ENCODE data around the gene CDKL1. TPM values are rescaled to one million over a fixed set of nuclear protein-coding genes. Genes with fewer than 3 reads are reported as not detected.
"Not testable (repeated sequence)": the region's sequence is repeated elsewhere in the genome, so short reads cannot be mapped to it uniquely, and the experiment has no call there.

Gene CDKL1
- total RNA-seq, 1 donor from 2014 or later: 34.3 TPM

- peak; percentile 14 for DNase-seq (ENCODE audit: low spot score)
Measured at GRCh38 chr14:50357753-50358395, 38.8 kb downstream of the CDKL1 start.

GRCh38 chr14:50357124-50357523, 39.6 kb downstream of the CDKL1 start:
- DNase-seq (ENCODE audit: low spot score): peak; percentile 19

GRCh38 chr14:50356283-50356682, 40.4 kb downstream of the CDKL1 start:
- DNase-seq (ENCODE audit: low spot score): not testable (repeated sequence)

- peak; percentile 1 for DNase-seq (ENCODE audit: low spot score)
Measured at GRCh38 chr14:50355692-50356091, 41.0 kb downstream of the CDKL1 start.

GRCh38 chr14:50354527-50354926, 42.2 kb downstream of the CDKL1 start:
- no peak for DNase-seq (ENCODE audit: low spot score)

- no peak for DNase-seq (ENCODE audit: low spot score)
Measured at GRCh38 chr14:50353126-50353525, 43.6 kb downstream of the CDKL1 start.

GRCh38 chr14:50352584-50352983, 44.1 kb downstream of the CDKL1 start:
- DNase-seq (ENCODE audit: low spot score): no peak

- DNase-seq (ENCODE audit: low spot score): no peak
Measured at GRCh38 chr14:50350975-50351374, 45.7 kb downstream of the CDKL1 start.

- no peak for DNase-seq (ENCODE audit: low spot score)
Measured at GRCh38 chr14:50348933-50349332, 47.7 kb downstream of the CDKL1 start.

- DNase-seq (ENCODE audit: low spot score): no peak
Measured at GRCh38 chr14:50347521-50347920, 49.2 kb downstream of the CDKL1 start.

GRCh38 chr14:50345846-50346422, 50.7 kb downstream of the CDKL1 start:
- DNase-seq (ENCODE audit: low spot score): no peak

- DNase-seq (ENCODE audit: low spot score): no peak
Measured at GRCh38 chr14:50344876-50345563, 51.7 kb downstream of the CDKL1 start.

GRCh38 chr14:50344116-50344775, 52.4 kb downstream of the CDKL1 start:
- DNase-seq (ENCODE audit: low spot score): no peak

GRCh38 chr14:50343434-50343833, 53.2 kb downstream of the CDKL1 start:
- DNase-seq (ENCODE audit: low spot score): no peak

- peak; percentile 69 for DNase-seq (ENCODE audit: low spot score)
Measured at GRCh38 chr14:50342221-50343078, 54.2 kb downstream of the CDKL1 start.

GRCh38 chr14:50340963-50341362, 55.7 kb downstream of the CDKL1 start:
- DNase-seq (ENCODE audit: low spot score): no peak

GRCh38 chr14:50340045-50340444, 56.6 kb downstream of the CDKL1 start:
- no peak for DNase-seq (ENCODE audit: low spot score)

GRCh38 chr14:50339178-50339804, 57.4 kb downstream of the CDKL1 start:
- DNase-seq (ENCODE audit: low spot score): no peak

GRCh38 chr14:50338587-50338986, 58.1 kb downstream of the CDKL1 start:
- no peak for DNase-seq (ENCODE audit: low spot score)

- no peak for DNase-seq (ENCODE audit: low spot score)
Measured at GRCh38 chr14:50335989-50336824, 60.5 kb downstream of the CDKL1 start.

Measured in ureter (tissue), 1 donor.